Heart right ventricle (tissue), 16 donors: ENCODE data around the gene SEC14L3. TPM values are rescaled to one million over a fixed set of nuclear protein-coding genes. Genes with fewer than 3 reads are reported as not detected.

Experiments
- ATAC-seq, 8 donors: fragments of 200-7000 bp; cut with Tn5 transposase; one replicate each; pipeline ENCODE4 v1.9.1; 2020; ENCODE audit warnings: mild to moderate bottlenecking in 8 of 8, moderate library complexity in 8 of 8, moderate number of reproducible peaks in 1 of 8
- DNase-seq, 2 donors: peaks; one replicate each; pipeline ENCODE4 v3.0.0-alpha.2; 2020
- H3K27ac ChIP-seq, 10 donors: fragments of 200-600 bp; sonication (generic) in 2 of 10; one replicate each; pipeline versions ENCODE4 v1.5.0 to v1.8.0; 2020 to 2022; ENCODE audit warnings: mild to moderate bottlenecking in 3 of 10
- H3K27me3 ChIP-seq, 7 donors: fragments of 200-600 bp; one replicate each; pipeline ENCODE4 v1.8.0; 2021 to 2022; ENCODE audit warnings: mild to moderate bottlenecking in 2 of 7
- H3K36me3 ChIP-seq, 9 donors: fragments of 200-600 bp; sonication (generic) in 1 of 9; one replicate each; pipeline versions ENCODE4 v1.5.0 to v1.8.0; 2020 to 2022; ENCODE audit warnings: mild to moderate bottlenecking in 2 of 9
- H3K4me1 ChIP-seq, 9 donors: fragments of 200-600 bp; sonication (generic) in 1 of 9; one replicate each; pipeline versions ENCODE4 v1.5.0 to v1.8.0; 2020 to 2022; ENCODE audit warnings: mild to moderate bottlenecking in 4 of 9
- H3K4me3 ChIP-seq, 10 donors: fragments of 200-600 bp; sonication (generic) in 2 of 10; one replicate each; pipeline versions ENCODE4 v1.5.0 to v1.8.0; 2020 to 2022; ENCODE audit warnings: mild to moderate bottlenecking in 7 of 10, moderate library complexity in 2 of 10
- H3K9me3 ChIP-seq, 11 donors: fragments of 200-600 bp in 10 of 11; sonication (generic) in 2 of 11; one replicate each; pipeline versions ENCODE4 v1.5.0 to v1.8.0; 2013 to 2022; ENCODE audit warnings: mild to moderate bottlenecking in 2 of 11, control low read depth in 1 of 11, moderate library complexity in 1 of 11
- CTCF ChIP-seq, 9 donors: fragments of 200-600 bp; sonication (generic) in 2 of 9; IDR thresholded peaks; one replicate each; pipeline versions ENCODE4 v1.5.0 to v1.8.0; 2021 to 2022; ENCODE audit warnings: antibody characterized with exemption in 9 of 9, mild to moderate bottlenecking in 5 of 9, moderate library complexity in 1 of 9
- WGBS, 2 donors: extraction: QIAGEN DNeasy Blood & Tissue Kit; methylation state at CpG; one replicate each; pipeline ENCODE4 v1.1.7; 2013; ENCODE audit warnings: inconsistent platforms in 1 of 2; 5-methylcytosine and 5-hydroxymethylcytosine counted together
- intact Hi-C, 10 donors: fragments of 100-400 bp; cut with DNase I; formaldehyde crosslinking; loops; one replicate each; pipeline versions ENCODE4 v1.11.1 to v1.14.2; 2022
- polyA plus RNA-seq, 2 donors: library from polyadenylated mRNA; stranded (reverse); fragments of 200-250 nt; gene quantifications; one replicate each; pipeline ENCODE4 v1.2.3, GENCODE V29; 2013
- total RNA-seq, 10 donors: library from RNA; stranded (reverse); fragmentation: NEBNext Ultra II Directional in 3 of 10; extraction: Animal tissue kit (Norgen Biotek cat#: 25700) in 3 of 10; gene quantifications; one replicate each; pipeline versions ENCODE4 v1.2.1 to v1.2.4, GENCODE V29; 2021 to 2023
- donor health status: Arrhythmogenic right ventricular cardiomyopathy.
- donor health status: ischemic (EF 13 %, LVEDD 7.1; RV severe dilation, severe dysfunction).
- donor health status: healthy with polysubstance abuse.
- donor health status: DM: no; HTN: yes; CAD: no.
- donor health status: DM: no; HTN: no; CAD: no.
- donor health status: ischemic (EF 25% LVEDD 6.9; RV normal size, moderate dysfunction).
- donor health status: ischemic (EF 25% LVEDD 5.7; RV mildly dilated, moderate dysfunction).
- donor health status: healthy.
- donor health status: DM: yes; HTN: yes; CAD: no.
- donor health status: Ischemic cardiomyopathy.
- donor health status: ischemic (EF 35%, LVEDD 5.7; RV mildly dilated, moderate dysfunction).
- donor health status: nonischemic (EF 11% LVEDD 7.7; RV severe dilation, severe dysfunction).
- donor health status: DM: yes; HTN: yes; CAD: no.
- donor health status: PGD.
- donor health status: ischemic (EF 29% LVEDD 5.4; RV normal size, mild dysfunction).
- donor health status: nonischemic (EF 23%, LVEDD 6.1; RV moderate dilation, normal function).

Gene SEC14L3
- total and polyA plus RNA-seq, 12 donors: not detected

- intact Hi-C loops: no loop called here
- DNase-seq (no peak), ATAC-seq (no peak)
- Histone ChIP-seq H3K27me3 (peaks cover 0 to 57% (median 8%) of the 10 kb centered on the region in 7 donors), H3K9me3 (peaks cover 0 to 10% (median 0%) of the 10 kb centered on the region in 11 donors), H3K27ac (no peak overlapping the region), H3K36me3 (no peaks in the 10 kb centered on the region), H3K4me1 (peaks cover 0 to 19% (median 0%) of the 10 kb centered on the region in 9 donors), H3K4me3 (no peak overlapping the region)
- no peak for TF ChIP-seq CTCF (IDR thresholded peaks at IDR 0.05)
- WGBS, 2 donors: 92 to 94% methylated on average over 4 of the region's 4 CpGs
Measured at GRCh38 chr22:30439226-30439625, 32.6 kb downstream of the SEC14L3 start.

- no peak overlapping the region for H3K27ac ChIP-seq
- ATAC-seq (no peak), DNase-seq (no peak)
- WGBS, 2 donors: 74 to 82% methylated on average over 3 of the region's 3 CpGs
- peaks cover 0 to 19% (median 0%) of the 10 kb centered on the region in 9 donors for H3K4me1 ChIP-seq
- no peaks in the 10 kb centered on the region for H3K36me3 ChIP-seq
- no peak for TF ChIP-seq CTCF (IDR thresholded peaks at IDR 0.05)
- peaks cover 0 to 50% (median 8%) of the 10 kb centered on the region in 7 donors for H3K27me3 ChIP-seq
- intact Hi-C loops: no loop called here
- H3K4me3 ChIP-seq: no peak overlapping the region
- peaks cover 0 to 10% (median 0%) of the 10 kb centered on the region in 11 donors for H3K9me3 ChIP-seq
Measured at GRCh38 chr22:30438559-30438958, 33.3 kb downstream of the SEC14L3 start.

GRCh38 chr22:30436196-30436595 is 35.6 kb downstream of the SEC14L3 start:
- no peak for TF ChIP-seq CTCF (IDR thresholded peaks at IDR 0.05)
- intact Hi-C loops: no loop called here
- 86 to 94% methylated on average over 2 of the region's 2 CpGs for WGBS, 2 donors
- DNase-seq (no peak), ATAC-seq (no peak)
- H3K27ac ChIP-seq: peak overlapping the region; percentile 21 to 87 (median 58)
- peaks cover 0 to 8% (median 0%) of the 10 kb centered on the region in 9 donors for H3K4me1 ChIP-seq
- no peaks in the 10 kb centered on the region for H3K36me3 ChIP-seq
- peak overlapping the region in 1 of 10 donors; percentile 14 for H3K4me3 ChIP-seq
- peaks cover 0 to 10% (median 0%) of the 10 kb centered on the region in 11 donors for H3K9me3 ChIP-seq
- peaks cover 0 to 35% (median 8%) of the 10 kb centered on the region in 7 donors for H3K27me3 ChIP-seq

GRCh38 chr22:30435674-30436126 is 36.1 kb downstream of the SEC14L3 start:
- Histone ChIP-seq H3K4me1 (peaks cover 0 to 8% (median 0%) of the 10 kb centered on the region in 9 donors), H3K36me3 (no peaks in the 10 kb centered on the region), H3K4me3 (peak overlapping the region in 1 of 10 donors; percentile 14), H3K27me3 (peaks cover 0 to 30% (median 8%) of the 10 kb centered on the region in 7 donors), H3K27ac (peak overlapping the region; percentile 21 to 87 (median 58)), H3K9me3 (peaks cover 0 to 10% (median 0%) of the 10 kb centered on the region in 11 donors)
- 68 to 73% methylated on average over 6 of the region's 6 CpGs for WGBS, 2 donors
- ATAC-seq: peak in 7 of 8 donors; percentile 18 to 79 (median 72)
- DNase-seq: peak in 1 of 2 donors; percentile 45
- TF ChIP-seq CTCF (IDR thresholded peaks at IDR 0.05): peak in 3 of 9 donors; percentile 5 to 10 (median 9)
- intact Hi-C loops: no loop called here
